HG03280 (cell line): ENCODE data around the gene GFPT1.
"Not testable (repeated sequence)": the region's sequence is repeated elsewhere in the genome, so short reads cannot be mapped to it uniquely, and the experiment has no call there.

Experiments
- ATAC-seq: cut with Tn5 transposase; IDR thresholded peaks from one replicate; pipeline ENCODE4 v1.9.1; 2021; ENCODE audit warnings: mild to moderate bottlenecking, moderate library complexity; ENCODE audit not compliant: unreplicated experiment

The GFPT1 gene

GRCh38 chr2:69386789-69387734, at the start of gene GFPT1:
TSS of gene GFPT1 (minus strand) at chr2:69387227. CDS start at chr2:69387071, 156 bp downstream.
- ATAC-seq = peak; percentile 90

- ATAC-seq = peak; percentile 2
Measured at GRCh38 chr2:69436596-69436937, 49.5 kb upstream of the GFPT1 start.

GRCh38 chr2:69434753-69435152, 47.7 kb upstream of the GFPT1 start:
- ATAC-seq = no peak

- ATAC-seq = no peak
Measured at GRCh38 chr2:69429491-69430183, 42.6 kb upstream of the GFPT1 start.

- ATAC-seq = no peak
Measured at GRCh38 chr2:69428981-69429380, 42.0 kb upstream of the GFPT1 start.

GRCh38 chr2:69424419-69424818, 37.4 kb upstream of the GFPT1 start:
- ATAC-seq = no peak

- ATAC-seq = no peak
Measured at GRCh38 chr2:69422198-69422597, 35.2 kb upstream of the GFPT1 start.

GRCh38 chr2:69419111-69419510, 32.1 kb upstream of the GFPT1 start:
- ATAC-seq = not testable (repeated sequence)

- no peak for ATAC-seq
Measured at GRCh38 chr2:69416147-69416546, 29.1 kb upstream of the GFPT1 start.

- ATAC-seq = no peak
Measured at GRCh38 chr2:69411120-69411519, 24.1 kb upstream of the GFPT1 start.

- ATAC-seq = no peak
Measured at GRCh38 chr2:69405306-69405705, 18.3 kb upstream of the GFPT1 start.

GRCh38 chr2:69400121-69400520, 13.1 kb upstream of the GFPT1 start:
- ATAC-seq = no peak

GRCh38 chr2:69397234-69397633, 10.2 kb upstream of the GFPT1 start:
- no peak for ATAC-seq

- ATAC-seq = no peak
Measured at GRCh38 chr2:69395866-69396265, 8.8 kb upstream of the GFPT1 start.

GRCh38 chr2:69393963-69394362, 6.9 kb upstream of the GFPT1 start:
- no peak for ATAC-seq

GRCh38 chr2:69390471-69390870, 3.4 kb upstream of the GFPT1 start:
- ATAC-seq = no peak

- no peak for ATAC-seq
Measured at GRCh38 chr2:69390001-69390400, 3.0 kb upstream of the GFPT1 start.

GRCh38 chr2:69389271-69389670, 2.2 kb upstream of the GFPT1 start:
- no peak for ATAC-seq

- ATAC-seq = no peak
Measured at GRCh38 chr2:69387770-69388481, 899 bp upstream of the GFPT1 start.

GRCh38 chr2:69386360-69386759, 667 bp downstream of the GFPT1 start:
- no peak for ATAC-seq

- ATAC-seq = no peak
Measured at GRCh38 chr2:69385443-69386151, 1.4 kb downstream of the GFPT1 start.
